GM23338 (cell line): ENCODE measurements around the gene C17orf100. TPM values are rescaled to one million over a fixed set of nuclear protein-coding genes. Genes with fewer than 3 reads are reported as not detected.

Experiments used
- ATAC-seq: fragments of 200-7000 bp; cut with Tn5 transposase; 3 replicates; pipeline ENCODE4 v1.9.1; 2020
- DNase-seq: peaks from one replicate; pipeline ENCODE4 v3.0.0-alpha.2; 2015; ENCODE audit warnings: low spot score
- H2AFZ ChIP-seq: fragments of 200-600 bp; sonication (generic); 2 replicates; pipeline ENCODE4 v1.8.0; 2016; ENCODE audit warnings: antibody characterized with exemption, mild to moderate bottlenecking, moderate library complexity
- H3F3A ChIP-seq: fragments of 200-600 bp; sonication (generic); replicated peaks from 2 replicates; pipeline ENCODE4 v1.8.0; 2017; ENCODE audit warnings: antibody characterized with exemption, mixed run types, low read depth
- H3K27ac ChIP-seq: fragments of 200-600 bp; sonication (generic); 2 replicates; pipeline ENCODE4 v1.6.1; 2016; ENCODE audit warnings: low read depth
- H3K27me3 ChIP-seq: fragments of 200-600 bp; sonication (generic); 2 replicates; pipeline ENCODE4 v1.8.0; 2016; ENCODE audit warnings: mild to moderate bottlenecking, mixed run types, moderate library complexity; ENCODE audit not compliant: insufficient read depth
- H3K36me3 ChIP-seq: fragments of 200-600 bp; sonication (generic); 2 replicates; pipeline ENCODE4 v1.8.0; 2016; ENCODE audit warnings: mild to moderate bottlenecking; ENCODE audit not compliant: insufficient read depth
- H3K4me1 ChIP-seq: fragments of 200-600 bp; sonication (generic); 2 replicates; pipeline ENCODE4 v1.8.0; 2016; ENCODE audit warnings: mild to moderate bottlenecking, moderate library complexity; ENCODE audit not compliant: insufficient read depth
- H3K4me2 ChIP-seq: fragments of 200-600 bp; sonication (generic); 2 replicates; pipeline ENCODE4 v1.7.1; 2017; ENCODE audit warnings: mixed run types
- H3K4me3 ChIP-seq: fragments of 200-600 bp; sonication (generic); 2 replicates; pipeline ENCODE4 v1.6.1; 2016; ENCODE audit warnings: mixed run types
- H3K79me2 ChIP-seq: fragments of 200-600 bp; sonication (generic); replicated peaks from 2 replicates; pipeline ENCODE4 v1.8.0; 2017; ENCODE audit warnings: mild to moderate bottlenecking; ENCODE audit not compliant: insufficient read depth
- H3K9me2 ChIP-seq: fragments of 200-600 bp; sonication (generic); 2 replicates; pipeline ENCODE4 v1.8.0; 2017; ENCODE audit not compliant: insufficient read depth
- H4K20me1 ChIP-seq: fragments of 200-600 bp; sonication (generic); replicated peaks from 2 replicates; pipeline ENCODE4 v1.8.0; 2017; ENCODE audit warnings: mild to moderate bottlenecking; ENCODE audit not compliant: insufficient read depth
- H3K27ac Mint-ChIP-seq: 2 replicates; pipeline ENCODE4 v1.8.0; 2020; ENCODE audit warnings: inconsistent platforms, mild to moderate bottlenecking, moderate library complexity, mixed read lengths
- H3K27me3 Mint-ChIP-seq: 3 replicates; pipeline ENCODE4 v1.8.0; 2022; ENCODE audit warnings: low read depth, mild to moderate bottlenecking, moderate library complexity, mixed read lengths, inconsistent platforms; ENCODE audit not compliant: insufficient read depth, poor library complexity
- H3K36me3 Mint-ChIP-seq: 3 replicates; pipeline ENCODE4 v1.8.0; 2021; ENCODE audit warnings: low read depth, mild to moderate bottlenecking, inconsistent platforms, moderate library complexity, mixed read lengths
- H3K4me1 Mint-ChIP-seq: 3 replicates; pipeline ENCODE4 v1.8.0; 2020; ENCODE audit warnings: mild to moderate bottlenecking, inconsistent platforms, mixed read lengths
- H3K4me3 Mint-ChIP-seq: 3 replicates; pipeline ENCODE4 v1.8.0; 2021; ENCODE audit warnings: moderate library complexity, mild to moderate bottlenecking, inconsistent platforms, mixed read lengths
- H3K9me3 Mint-ChIP-seq: 3 replicates; pipeline ENCODE4 v1.8.0; 2020; ENCODE audit warnings: moderate library complexity, mild to moderate bottlenecking, inconsistent platforms, mixed read lengths
- CREB1 ChIP-seq: fragments of 250-450 bp; sonication (Bioruptor Pico); IDR thresholded peaks from 2 replicates; pipeline ENCODE4 v1.5.0; 2020; ENCODE audit warnings: low read depth, mild to moderate bottlenecking, moderate library complexity
- CTCF ChIP-seq, 2 experiments: fragments of 200-600 bp in 1 of 2; sonication (generic) in 1 of 2; conservative IDR thresholded peaks; 2 replicates each; pipeline versions ENCODE4 v1.5.1 to v1.6.1; 2016 to 2017; ENCODE audit warnings: antibody characterized with exemption in 2 of 2, low read depth in 2 of 2, mild to moderate bottlenecking in 2 of 2, moderate library complexity in 1 of 2
- EZH2 ChIP-seq: fragments of 200-600 bp; sonication (generic); IDR thresholded peaks from one replicate; pipeline ENCODE4 v1.8.0; 2017; ENCODE audit warnings: antibody characterized with exemption, mild to moderate bottlenecking, low read depth; ENCODE audit not compliant: unreplicated experiment
- EZH2phosphoT487 ChIP-seq: fragments of 200-600 bp; sonication (generic); IDR thresholded peaks from one replicate; pipeline ENCODE4 v1.8.1; 2018; ENCODE audit warnings: antibody characterized with exemption; ENCODE audit not compliant: unreplicated experiment
- JUNB ChIP-seq: IDR thresholded peaks from one replicate; pipeline ENCODE4 v1.6.1; 2016; ENCODE audit warnings: antibody characterized with exemption; ENCODE audit not compliant: unreplicated experiment
- NANOG ChIP-seq: IDR thresholded peaks from 2 replicates; pipeline ENCODE4 v1.6.1; 2016; ENCODE audit warnings: antibody characterized with exemption, borderline replicate concordance
- POLR2AphosphoS5 ChIP-seq: IDR thresholded peaks from 2 replicates; pipeline ENCODE4 v1.6.1; 2016; ENCODE audit warnings: antibody characterized with exemption, low read depth
- REST ChIP-seq: IDR thresholded peaks from one replicate; pipeline ENCODE4 v1.6.1; 2018; ENCODE audit warnings: antibody characterized with exemption; ENCODE audit not compliant: unreplicated experiment
- STAT1 ChIP-seq: IDR thresholded peaks from one replicate; pipeline ENCODE4 v1.6.1; 2016; ENCODE audit warnings: antibody characterized with exemption; ENCODE audit not compliant: unreplicated experiment
- ZNF114 ChIP-seq: fragments of 250-450 bp; sonication (Bioruptor Pico); IDR thresholded peaks from 2 replicates; pipeline ENCODE4 v1.5.0; 2020; ENCODE audit warnings: mild to moderate bottlenecking, moderate library complexity
- ZNF331 ChIP-seq: fragments of 250-450 bp; sonication (Bioruptor Pico); IDR thresholded peaks from 2 replicates; pipeline ENCODE4 v1.5.0; 2020; ENCODE audit warnings: low read depth, mild to moderate bottlenecking, moderate library complexity
- polyA plus RNA-seq: library from polyadenylated mRNA; unstranded; fragments of >200 nt; fragmentation: Nextera tagmentation; extraction: Ambion mirVana; gene quantifications from 2 replicates; pipeline ENCODE4 v1.2.1, GENCODE V29; 2016
- total RNA-seq: library from RNA; depleted of rRNA; stranded (reverse); fragments of >200 nt; shearing (Covaris generic); gene quantifications from 2 replicates; pipeline ENCODE4 v1.2.3, GENCODE V29; 2014
- TF ChIP-seq, protein P1 (sequence below): fragments of 250-450 bp; sonication (Bioruptor Pico); IDR thresholded peaks from 2 replicates; pipeline ENCODE4 v1.5.0; 2020; ENCODE audit warnings: mild to moderate bottlenecking, moderate library complexity
- TF ChIP-seq, protein P2 (sequence below): IDR thresholded peaks from 2 replicates; pipeline ENCODE4 v1.6.1; 2016; ENCODE audit warnings: antibody characterized with exemption

The C17orf100 gene
- total and polyA plus RNA-seq, 2 experiments from 2014 or later, result 2.7 to 3.9 TPM

DNA sequence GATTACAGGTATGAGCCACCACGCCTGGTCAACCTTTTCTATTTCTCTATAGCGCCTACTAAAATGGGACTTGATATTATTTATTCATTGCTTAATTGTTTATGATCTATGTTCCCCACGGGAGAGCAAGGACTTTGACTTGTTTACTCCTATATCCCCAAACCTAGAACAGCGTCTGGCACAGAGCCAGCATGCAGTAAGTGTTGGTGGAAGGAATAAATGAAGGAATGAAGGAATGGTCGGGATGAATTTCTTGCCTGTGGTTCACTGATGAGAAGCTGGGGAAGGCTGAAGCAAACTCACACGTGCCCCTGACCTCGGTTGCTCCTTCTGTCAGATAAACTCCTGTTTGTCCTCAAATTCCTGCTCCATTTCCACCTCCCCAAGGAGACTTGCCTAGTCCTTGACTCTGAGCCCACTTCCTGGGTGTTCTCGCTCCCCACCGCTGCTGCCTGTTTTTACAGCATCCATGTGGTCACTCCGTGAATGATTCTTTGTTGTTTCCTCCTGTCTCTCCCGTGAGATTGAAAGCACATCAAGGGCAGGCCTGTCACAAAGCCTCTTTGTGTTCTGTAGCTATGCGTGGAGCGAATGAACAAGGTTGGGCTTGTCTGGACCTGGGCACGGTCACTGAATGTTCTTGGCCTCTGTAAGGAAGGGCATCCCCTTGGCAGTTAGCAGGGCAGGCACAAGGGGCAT is 17.3 kb downstream of the C17orf100 start:
- Histone ChIP-seq H3K4me1 (no peaks in the 10 kb centered on the region), H3K27me3 (peaks cover 13% of the 10 kb centered on the region), H3K79me2 (no peaks in the 10 kb centered on the region), H3K4me3 (no peak overlapping the region), H4K20me1 (peaks cover 7% of the 10 kb centered on the region; the same call in 1 of the 2 replicates), H3F3A (no peaks in the 10 kb centered on the region), H3K27ac (no peak overlapping the region), H3K4me2 (no peak overlapping the region), H2AFZ (no peak overlapping the region), H3K9me2 (no peaks in the 10 kb centered on the region), H3K36me3 (no peaks in the 10 kb centered on the region)
- TF ChIP-seq CTCF (conservative IDR thresholded peaks at IDR 0.05; ENCODE audit: low read depth in 2 of 2), result no peak
- TF ChIP-seq REST, result no peak
- TF ChIP-seq POLR2AphosphoS5, result no peak
- no peak for TF ChIP-seq JUNB
- TF ChIP-seq, protein P1, sequence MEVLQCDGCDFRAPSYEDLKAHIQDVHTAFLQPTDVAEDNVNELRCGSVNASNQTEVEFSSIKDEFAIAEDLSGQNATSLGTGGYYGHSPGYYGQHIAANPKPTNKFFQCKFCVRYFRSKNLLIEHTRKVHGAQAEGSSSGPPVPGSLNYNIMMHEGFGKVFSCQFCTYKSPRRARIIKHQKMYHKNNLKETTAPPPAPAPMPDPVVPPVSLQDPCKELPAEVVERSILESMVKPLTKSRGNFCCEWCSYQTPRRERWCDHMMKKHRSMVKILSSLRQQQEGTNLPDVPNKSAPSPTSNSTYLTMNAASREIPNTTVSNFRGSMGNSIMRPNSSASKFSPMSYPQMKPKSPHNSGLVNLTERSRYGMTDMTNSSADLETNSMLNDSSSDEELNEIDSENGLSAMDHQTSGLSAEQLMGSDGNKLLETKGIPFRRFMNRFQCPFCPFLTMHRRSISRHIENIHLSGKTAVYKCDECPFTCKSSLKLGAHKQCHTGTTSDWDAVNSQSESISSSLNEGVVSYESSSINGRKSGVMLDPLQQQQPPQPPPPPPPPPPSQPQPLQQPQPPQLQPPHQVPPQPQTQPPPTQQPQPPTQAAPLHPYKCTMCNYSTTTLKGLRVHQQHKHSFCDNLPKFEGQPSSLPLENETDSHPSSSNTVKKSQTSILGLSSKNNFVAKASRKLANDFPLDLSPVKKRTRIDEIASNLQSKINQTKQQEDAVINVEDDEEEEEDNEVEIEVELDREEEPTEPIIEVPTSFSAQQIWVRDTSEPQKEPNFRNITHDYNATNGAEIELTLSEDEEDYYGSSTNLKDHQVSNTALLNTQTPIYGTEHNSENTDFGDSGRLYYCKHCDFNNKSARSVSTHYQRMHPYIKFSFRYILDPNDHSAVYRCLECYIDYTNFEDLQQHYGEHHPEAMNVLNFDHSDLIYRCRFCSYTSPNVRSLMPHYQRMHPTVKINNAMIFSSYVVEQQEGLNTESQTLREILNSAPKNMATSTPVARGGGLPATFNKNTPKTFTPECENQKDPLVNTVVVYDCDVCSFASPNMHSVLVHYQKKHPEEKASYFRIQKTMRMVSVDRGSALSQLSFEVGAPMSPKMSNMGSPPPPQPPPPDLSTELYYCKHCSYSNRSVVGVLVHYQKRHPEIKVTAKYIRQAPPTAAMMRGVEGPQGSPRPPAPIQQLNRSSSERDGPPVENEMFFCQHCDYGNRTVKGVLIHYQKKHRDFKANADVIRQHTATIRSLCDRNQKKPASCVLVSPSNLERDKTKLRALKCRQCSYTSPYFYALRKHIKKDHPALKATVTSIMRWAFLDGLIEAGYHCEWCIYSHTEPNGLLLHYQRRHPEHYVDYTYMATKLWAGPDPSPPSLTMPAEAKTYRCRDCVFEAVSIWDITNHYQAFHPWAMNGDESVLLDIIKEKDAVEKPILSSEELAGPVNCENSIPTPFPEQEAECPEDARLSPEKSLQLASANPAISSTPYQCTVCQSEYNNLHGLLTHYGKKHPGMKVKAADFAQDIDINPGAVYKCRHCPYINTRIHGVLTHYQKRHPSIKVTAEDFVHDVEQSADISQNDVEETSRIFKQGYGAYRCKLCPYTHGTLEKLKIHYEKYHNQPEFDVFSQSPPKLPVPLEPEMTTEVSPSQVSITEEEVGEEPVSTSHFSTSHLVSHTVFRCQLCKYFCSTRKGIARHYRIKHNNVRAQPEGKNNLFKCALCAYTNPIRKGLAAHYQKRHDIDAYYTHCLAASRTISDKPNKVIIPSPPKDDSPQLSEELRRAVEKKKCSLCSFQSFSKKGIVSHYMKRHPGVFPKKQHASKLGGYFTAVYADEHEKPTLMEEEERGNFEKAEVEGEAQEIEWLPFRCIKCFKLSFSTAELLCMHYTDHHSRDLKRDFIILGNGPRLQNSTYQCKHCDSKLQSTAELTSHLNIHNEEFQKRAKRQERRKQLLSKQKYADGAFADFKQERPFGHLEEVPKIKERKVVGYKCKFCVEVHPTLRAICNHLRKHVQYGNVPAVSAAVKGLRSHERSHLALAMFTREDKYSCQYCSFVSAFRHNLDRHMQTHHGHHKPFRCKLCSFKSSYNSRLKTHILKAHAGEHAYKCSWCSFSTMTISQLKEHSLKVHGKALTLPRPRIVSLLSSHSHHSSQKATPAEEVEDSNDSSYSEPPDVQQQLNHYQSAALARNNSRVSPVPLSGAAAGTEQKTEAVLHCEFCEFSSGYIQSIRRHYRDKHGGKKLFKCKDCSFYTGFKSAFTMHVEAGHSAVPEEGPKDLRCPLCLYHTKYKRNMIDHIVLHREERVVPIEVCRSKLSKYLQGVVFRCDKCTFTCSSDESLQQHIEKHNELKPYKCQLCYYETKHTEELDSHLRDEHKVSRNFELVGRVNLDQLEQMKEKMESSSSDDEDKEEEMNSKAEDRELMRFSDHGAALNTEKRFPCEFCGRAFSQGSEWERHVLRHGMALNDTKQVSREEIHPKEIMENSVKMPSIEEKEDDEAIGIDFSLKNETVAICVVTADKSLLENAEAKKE (CRISPR knock-in tag), result no peak
- TF ChIP-seq EZH2, result no peak
- TF ChIP-seq EZH2phosphoT487, result no peak
- TF ChIP-seq ZNF114 (CRISPR knock-in tag), result no peak
- no peak for TF ChIP-seq STAT1
- TF ChIP-seq NANOG, result no peak
- no peak for TF ChIP-seq ZNF331
- TF ChIP-seq, protein P2, sequence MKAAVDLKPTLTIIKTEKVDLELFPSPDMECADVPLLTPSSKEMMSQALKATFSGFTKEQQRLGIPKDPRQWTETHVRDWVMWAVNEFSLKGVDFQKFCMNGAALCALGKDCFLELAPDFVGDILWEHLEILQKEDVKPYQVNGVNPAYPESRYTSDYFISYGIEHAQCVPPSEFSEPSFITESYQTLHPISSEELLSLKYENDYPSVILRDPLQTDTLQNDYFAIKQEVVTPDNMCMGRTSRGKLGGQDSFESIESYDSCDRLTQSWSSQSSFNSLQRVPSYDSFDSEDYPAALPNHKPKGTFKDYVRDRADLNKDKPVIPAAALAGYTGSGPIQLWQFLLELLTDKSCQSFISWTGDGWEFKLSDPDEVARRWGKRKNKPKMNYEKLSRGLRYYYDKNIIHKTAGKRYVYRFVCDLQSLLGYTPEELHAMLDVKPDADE, result no peak
- TF ChIP-seq CREB1, result no peak
- peaks cover 8% of the 10 kb centered on the region; the same call in 2 of the 3 replicates for H3K4me1 Mint-ChIP-seq
- no peak overlapping the region for H3K27ac Mint-ChIP-seq
- ATAC-seq (no peak), DNase-seq (no peak)
- H3K4me3 Mint-ChIP-seq, result no peak overlapping the region
- H3K9me3 Mint-ChIP-seq, result no peaks in the 10 kb centered on the region
- H3K36me3 Mint-ChIP-seq, result no peaks in the 10 kb centered on the region
- H3K27me3 Mint-ChIP-seq, result peaks cover 16% of the 10 kb centered on the region
